Gastrocnemius medialis (tissue), 4 donors: Measurements from ENCODE around the gene CDK16. TPM values are rescaled to one million over a fixed set of nuclear protein-coding genes. Genes with fewer than 3 reads are reported as not detected.

Source experiments
- ATAC-seq, 2 donors: fragments of 150-250 bp; one replicate each; pipeline ENCODE4 v1.9.1; 2016
- DNase-seq, 2 donors: peaks; one replicate each; pipeline ENCODE4 v3.0.0-alpha.2; 2019
- H3K27ac ChIP-seq, 4 donors: fragments of 200-600 bp; sonication (generic); 1 replicate in 1 of 4; 2 replicates in 3 of 4; pipeline ENCODE4 v1.5.1; 2016 to 2018; ENCODE audit warnings: mild to moderate bottlenecking in 2 of 4, moderate library complexity in 1 of 4
- H3K27me3 ChIP-seq, 3 donors: fragments of 200-600 bp; sonication (generic) in 2 of 3; 1 replicate in 1 of 3; 2 replicates in 2 of 3; pipeline versions ENCODE4 v1.5.1 to v1.6.0; 2016 to 2019; ENCODE audit warnings: mild to moderate bottlenecking in 1 of 3, moderate library complexity in 1 of 3
- H3K36me3 ChIP-seq, 2 donors: fragments of 200-600 bp; sonication (generic) in 1 of 2; one replicate each; pipeline ENCODE4 v1.5.1; 2017 to 2018
- H3K4me1 ChIP-seq, 2 donors: fragments of 200-600 bp; sonication (generic) in 1 of 2; one replicate each; pipeline ENCODE4 v1.5.1; 2016 to 2017; ENCODE audit warnings: mild to moderate bottlenecking in 2 of 2
- H3K4me3 ChIP-seq, 4 donors: fragments of 200-600 bp; sonication (generic) in 3 of 4; 1 replicate in 1 of 4; 2 replicates in 3 of 4; pipeline ENCODE4 v1.5.1; 2016 to 2019; ENCODE audit warnings: mild to moderate bottlenecking in 2 of 4
- H3K9me3 ChIP-seq, 3 donors: fragments of 200-600 bp; sonication (generic) in 2 of 3; 1 replicate in 1 of 3; 2 replicates in 2 of 3; pipeline ENCODE4 v1.5.1; 2016 to 2019
- CTCF ChIP-seq, 5 experiments: fragments of 450-650 bp in 3 of 5; fragments of 200-600 bp in 2 of 5; sonication (generic) in 2 of 5; IDR thresholded peaks in 4 of 5; conservative IDR thresholded peaks in 1 of 5; 1 replicate in 4 of 5; 2 replicates in 1 of 5; pipeline ENCODE4 v1.5.1; 2016 to 2019; ENCODE audit warnings: antibody characterized with exemption in 5 of 5, mild to moderate bottlenecking in 3 of 5, moderate library complexity in 3 of 5
- POLR2A ChIP-seq, 2 donors: fragments of 450-650 bp; IDR thresholded peaks; one replicate each; pipeline ENCODE4 v1.6.1; 2017; ENCODE audit warnings: antibody characterized with exemption in 2 of 2, mild to moderate bottlenecking in 2 of 2, moderate library complexity in 2 of 2
- in situ Hi-C, 4 donors: fragments of 200-750 bp; cut with MboI; loops; one replicate each; pipeline versions ENCODE4 v1.15.0 to v1.8.0; 2017; ENCODE audit warnings: low sequenced_read_pairs in 4 of 4
- intact Hi-C: fragments of 100-400 bp; cut with DNase I; formaldehyde crosslinking; loops from one replicate; pipeline ENCODE4 v1.15.1; 2023; ENCODE audit warnings: low total_unique reads
- total RNA-seq, 4 donors: library from RNA; depleted of rRNA; stranded (reverse); fragments of >200 nt; gene quantifications; one replicate each; pipeline versions ENCODE4 v1.1.0 to v1.2.3, GENCODE V29; 2016

The CDK16 gene
- total RNA-seq, 4 donors from 2014 or later: 124 to 208 (median 178) TPM

GRCh38 chrX:47199286-47199685 lies 19.2 kb upstream of the CDK16 start:
- peak overlapping the region; percentile 82 to 100 (median 98) for H3K27ac ChIP-seq
- peaks cover 38 to 49% of the 10 kb centered on the region in 2 donors for H3K4me1 ChIP-seq
- DNase-seq: no peak
- H3K9me3 ChIP-seq: no peaks in the 10 kb centered on the region
- in situ Hi-C loops (loop anchor here (5.0 to 25.0 kb wide), 4 partner anchors 163 to 326 kb away; partner anchors contain the start of gene ZNF157 (in 2 of the 4)), intact Hi-C loops (no loop called here)
- H3K4me3 ChIP-seq: no peak overlapping the region
- no peaks in the 10 kb centered on the region for H3K27me3 ChIP-seq
- peaks cover 7 to 60% of the 10 kb centered on the region in 2 donors for H3K36me3 ChIP-seq
- ATAC-seq: no peak
- TF ChIP-seq CTCF (IDR thresholded peaks at IDR 0.05 in 4 of 5, conservative IDR thresholded peaks at IDR 0.05 in 1 of 5) (no peak), POLR2A (IDR thresholded peaks at IDR 0.05) (no peak)

GRCh38 chrX:47200385-47201150 lies 17.9 kb upstream of the CDK16 start:
- peaks cover 10 to 73% of the 10 kb centered on the region in 2 donors for H3K36me3 ChIP-seq
- H3K27me3 ChIP-seq: no peaks in the 10 kb centered on the region
- in situ Hi-C loops: loop anchor here in 2 of 4 donors (25.0 kb wide), 2 partner anchors 312 to 337 kb away; no protein-coding TSS in a partner anchor
- H3K4me1 ChIP-seq: peaks cover 29 to 36% of the 10 kb centered on the region in 2 donors
- ATAC-seq (peak; percentile 95 to 97), DNase-seq (peak; percentile 61 to 86)
- TF ChIP-seq POLR2A (IDR thresholded peaks at IDR 0.05) (no peak), CTCF (IDR thresholded peaks at IDR 0.05 in 4 of 5, conservative IDR thresholded peaks at IDR 0.05 in 1 of 5) (peak in 2 of 5 experiments; percentile 26 to 31)
- H3K9me3 ChIP-seq: no peaks in the 10 kb centered on the region
- intact Hi-C loops: no loop called here
- peak overlapping the region; percentile 82 to 100 (median 98) for H3K27ac ChIP-seq
- H3K4me3 ChIP-seq: no peak overlapping the region

- ATAC-seq: no peak
- H3K36me3 ChIP-seq: peaks cover 10 to 82% of the 10 kb centered on the region in 2 donors
- H3K27me3 ChIP-seq: no peaks in the 10 kb centered on the region
- intact Hi-C loops: no loop called here
- no peak overlapping the region for H3K4me3 ChIP-seq
- DNase-seq: no peak
- peaks cover 21 to 27% of the 10 kb centered on the region in 2 donors for H3K4me1 ChIP-seq
- no peaks in the 10 kb centered on the region for H3K9me3 ChIP-seq
- in situ Hi-C loops: loop anchor here in 2 of 4 donors (25.0 kb wide), 2 partner anchors 311 to 336 kb away; no protein-coding TSS in a partner anchor
- H3K27ac ChIP-seq: peak overlapping the region; percentile 82 to 100 (median 98)
- TF ChIP-seq POLR2A (IDR thresholded peaks at IDR 0.05) (no peak), CTCF (IDR thresholded peaks at IDR 0.05 in 4 of 5, conservative IDR thresholded peaks at IDR 0.05 in 1 of 5) (no peak)
Observed at GRCh38 chrX:47201345-47201944, 17.0 kb upstream of the CDK16 start.

- Histone ChIP-seq H3K4me3 (no peak overlapping the region), H3K4me1 (peaks cover 15 to 19% of the 10 kb centered on the region in 2 donors), H3K9me3 (no peaks in the 10 kb centered on the region), H3K27me3 (no peaks in the 10 kb centered on the region), H3K27ac (peak overlapping the region in 2 of 4 donors; percentile 98 to 100), H3K36me3 (peaks cover 10 to 91% of the 10 kb centered on the region in 2 donors)
- DNase-seq (no peak), ATAC-seq (no peak)
- TF ChIP-seq POLR2A (IDR thresholded peaks at IDR 0.05): no peak
- TF ChIP-seq CTCF (IDR thresholded peaks at IDR 0.05 in 4 of 5, conservative IDR thresholded peaks at IDR 0.05 in 1 of 5): no peak
- in situ Hi-C loops (loop anchor here in 2 of 4 donors (25.0 kb wide), 2 partner anchors 310 to 335 kb away; no protein-coding TSS in a partner anchor), intact Hi-C loops (no loop called here)
Observed at GRCh38 chrX:47202316-47202715, 16.2 kb upstream of the CDK16 start.
